Measurements from ENCODE around the gene CRABP2. TPM values are rescaled to one million over a fixed set of nuclear protein-coding genes. Genes with fewer than 3 reads are reported as not detected.

The CRABP2 gene
- total RNA-seq, 1 experiment from 2014 or later, result 1,115 TPM

DNA sequence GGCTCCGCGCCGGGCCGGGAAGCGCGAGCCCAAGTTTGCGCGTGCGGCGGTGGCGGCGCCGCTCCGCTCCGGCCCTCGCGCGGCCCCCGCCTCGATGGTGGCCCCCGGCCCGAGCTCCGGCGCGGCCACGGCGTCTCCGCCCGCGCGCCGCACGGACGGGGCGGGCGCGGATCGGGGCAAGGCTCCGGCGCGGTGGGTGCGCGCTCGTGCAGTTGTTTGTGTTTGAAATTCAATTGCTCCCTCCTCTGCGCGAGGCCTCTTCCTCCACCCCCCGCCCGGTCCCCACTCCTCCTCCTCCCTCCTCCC lies 46.0 kb upstream of the CRABP2 start, which contains the start of gene HDGF:
Gene HDGF, minus strand, starts transcription at position 225 of the 306 bp plus-strand sequence. CDS start 246 bp downstream, outside the sequence.
- DNase-seq (ENCODE audit: low read depth, low spot score), result no peak
- Histone ChIP-seq H3K4me1 (ENCODE audit: control insufficient read depth, insufficient read depth, low read length) (peaks cover 36% of the 10 kb centered on the region), H3K9me3 (ENCODE audit: control insufficient read depth, insufficient read depth, low read depth, low read length) (no peaks in the 10 kb centered on the region), H3K36me3 (ENCODE audit: control insufficient read depth, insufficient read depth, low read length) (peaks cover 8% of the 10 kb centered on the region), H3K4me3 (ENCODE audit: low read depth in 2 of 2, low read length in 2 of 2) (peak within 1 kb of the TSS; percentile 77 to 80), H3K27ac (ENCODE audit: low read length) (peak within 1 kb of the TSS; percentile 100), H3K27me3 (ENCODE audit: control insufficient read depth, insufficient read depth, low read length) (no peaks in the 10 kb centered on the region)
- intact Hi-C loops (cut with micrococcal nuclease; ENCODE audit: unreplicated experiment), result no loop called here
- ATAC-seq, result no peak
- ChIA-PET POLR2A (interaction anchor here (0.9 kb wide), 1 partner anchor 69 kb away, joined by 10 read pairs; no protein-coding TSS in a partner anchor), CTCF (interaction anchor here (1.4 kb wide), 1 partner anchor 62 kb away, joined by 6 read pairs; no protein-coding TSS in a partner anchor)
- TF ChIP-seq, protein P1, sequence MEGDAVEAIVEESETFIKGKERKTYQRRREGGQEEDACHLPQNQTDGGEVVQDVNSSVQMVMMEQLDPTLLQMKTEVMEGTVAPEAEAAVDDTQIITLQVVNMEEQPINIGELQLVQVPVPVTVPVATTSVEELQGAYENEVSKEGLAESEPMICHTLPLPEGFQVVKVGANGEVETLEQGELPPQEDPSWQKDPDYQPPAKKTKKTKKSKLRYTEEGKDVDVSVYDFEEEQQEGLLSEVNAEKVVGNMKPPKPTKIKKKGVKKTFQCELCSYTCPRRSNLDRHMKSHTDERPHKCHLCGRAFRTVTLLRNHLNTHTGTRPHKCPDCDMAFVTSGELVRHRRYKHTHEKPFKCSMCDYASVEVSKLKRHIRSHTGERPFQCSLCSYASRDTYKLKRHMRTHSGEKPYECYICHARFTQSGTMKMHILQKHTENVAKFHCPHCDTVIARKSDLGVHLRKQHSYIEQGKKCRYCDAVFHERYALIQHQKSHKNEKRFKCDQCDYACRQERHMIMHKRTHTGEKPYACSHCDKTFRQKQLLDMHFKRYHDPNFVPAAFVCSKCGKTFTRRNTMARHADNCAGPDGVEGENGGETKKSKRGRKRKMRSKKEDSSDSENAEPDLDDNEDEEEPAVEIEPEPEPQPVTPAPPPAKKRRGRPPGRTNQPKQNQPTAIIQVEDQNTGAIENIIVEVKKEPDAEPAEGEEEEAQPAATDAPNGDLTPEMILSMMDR (IDR thresholded peaks at IDR 0.05), result no peak
- TF ChIP-seq, protein P2, sequence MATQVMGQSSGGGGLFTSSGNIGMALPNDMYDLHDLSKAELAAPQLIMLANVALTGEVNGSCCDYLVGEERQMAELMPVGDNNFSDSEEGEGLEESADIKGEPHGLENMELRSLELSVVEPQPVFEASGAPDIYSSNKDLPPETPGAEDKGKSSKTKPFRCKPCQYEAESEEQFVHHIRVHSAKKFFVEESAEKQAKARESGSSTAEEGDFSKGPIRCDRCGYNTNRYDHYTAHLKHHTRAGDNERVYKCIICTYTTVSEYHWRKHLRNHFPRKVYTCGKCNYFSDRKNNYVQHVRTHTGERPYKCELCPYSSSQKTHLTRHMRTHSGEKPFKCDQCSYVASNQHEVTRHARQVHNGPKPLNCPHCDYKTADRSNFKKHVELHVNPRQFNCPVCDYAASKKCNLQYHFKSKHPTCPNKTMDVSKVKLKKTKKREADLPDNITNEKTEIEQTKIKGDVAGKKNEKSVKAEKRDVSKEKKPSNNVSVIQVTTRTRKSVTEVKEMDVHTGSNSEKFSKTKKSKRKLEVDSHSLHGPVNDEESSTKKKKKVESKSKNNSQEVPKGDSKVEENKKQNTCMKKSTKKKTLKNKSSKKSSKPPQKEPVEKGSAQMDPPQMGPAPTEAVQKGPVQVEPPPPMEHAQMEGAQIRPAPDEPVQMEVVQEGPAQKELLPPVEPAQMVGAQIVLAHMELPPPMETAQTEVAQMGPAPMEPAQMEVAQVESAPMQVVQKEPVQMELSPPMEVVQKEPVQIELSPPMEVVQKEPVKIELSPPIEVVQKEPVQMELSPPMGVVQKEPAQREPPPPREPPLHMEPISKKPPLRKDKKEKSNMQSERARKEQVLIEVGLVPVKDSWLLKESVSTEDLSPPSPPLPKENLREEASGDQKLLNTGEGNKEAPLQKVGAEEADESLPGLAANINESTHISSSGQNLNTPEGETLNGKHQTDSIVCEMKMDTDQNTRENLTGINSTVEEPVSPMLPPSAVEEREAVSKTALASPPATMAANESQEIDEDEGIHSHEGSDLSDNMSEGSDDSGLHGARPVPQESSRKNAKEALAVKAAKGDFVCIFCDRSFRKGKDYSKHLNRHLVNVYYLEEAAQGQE (IDR thresholded peaks at IDR 0.05; ENCODE audit: insufficient read depth in 1 of 2, low read depth in 2 of 2, low read length in 1 of 2), result no peak
- peak; percentile 5; the same call in 1 of the 2 replicates for TF ChIP-seq TCF7L2 (IDR thresholded peaks at IDR 0.05; ENCODE audit: low read depth, low read length)
- in situ Hi-C loops (cut with HindIII; ENCODE audit: low pct_unique_long_range_greater_than_20kb, low sequenced_read_pairs), result no loop called here
- BruUV-seq (replicated peaks), result no TSS peak

DNA sequence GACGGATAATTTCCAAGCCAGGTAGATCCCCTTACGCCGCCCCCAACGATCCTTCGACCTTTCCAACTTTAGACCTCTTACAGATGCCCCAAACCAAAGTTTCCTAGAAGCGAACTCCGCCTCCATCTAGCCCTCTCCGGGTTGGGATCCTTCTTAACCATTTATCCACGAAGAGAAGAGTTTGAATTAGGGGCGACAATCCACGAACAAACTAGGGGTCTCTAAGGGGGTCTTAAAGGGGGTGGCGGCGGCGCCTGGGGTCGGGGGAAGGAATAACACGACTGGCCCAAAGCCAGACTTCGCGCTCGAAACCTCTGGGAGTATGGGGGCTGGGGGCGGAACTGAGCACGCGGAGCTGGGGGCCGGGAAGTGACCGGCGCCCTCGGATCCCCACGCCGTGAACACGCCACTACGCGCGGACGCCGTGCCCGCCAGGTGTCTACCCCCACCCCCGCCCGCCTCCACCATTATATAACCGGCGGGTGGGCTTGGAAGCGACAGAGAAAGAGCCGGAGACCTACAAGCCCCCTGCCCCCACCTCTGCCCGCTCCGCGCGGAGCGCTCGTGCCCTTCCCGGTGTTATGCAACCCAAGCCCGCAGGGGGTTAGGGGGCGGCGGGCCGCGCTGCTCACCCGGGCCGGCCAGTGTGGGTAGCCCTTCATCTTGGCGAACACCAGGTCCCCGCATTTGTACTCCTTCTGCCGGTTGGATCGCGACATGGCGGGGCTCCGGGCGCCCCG lies 45.5 kb upstream of the CRABP2 start:
- intact Hi-C loops (cut with micrococcal nuclease; ENCODE audit: unreplicated experiment), result no loop called here
- peaks cover 41% of the 10 kb centered on the region for H3K4me1 ChIP-seq (ENCODE audit: control insufficient read depth, insufficient read depth, low read length)
- H3K27ac ChIP-seq (ENCODE audit: low read length), result peak overlapping the region; percentile 100
- TF ChIP-seq, protein P2 (IDR thresholded peaks at IDR 0.05; ENCODE audit: insufficient read depth in 1 of 2, low read depth in 2 of 2, low read length in 1 of 2), result no peak
- TF ChIP-seq POLR2AphosphoS5 (IDR thresholded peaks at IDR 0.05; ENCODE audit: low read depth, low read length), result peak; percentile 42; the same call in 1 of the 2 replicates
- TF ChIP-seq SIN3A (IDR thresholded peaks at IDR 0.05; ENCODE audit: borderline replicate concordance, insufficient read depth, low read depth, low read length), result 0 out of 2 replicates have a peak, but pooled peaks have one; percentile 80
- ChIA-PET CTCF (interaction anchor here (1.4 kb wide), 1 partner anchor 62 kb away, joined by 6 read pairs; no protein-coding TSS in a partner anchor), POLR2A (interaction anchor here (0.9 kb wide), 1 partner anchor 69 kb away, joined by 10 read pairs; no protein-coding TSS in a partner anchor)
- no peaks in the 10 kb centered on the region for H3K9me3 ChIP-seq (ENCODE audit: control insufficient read depth, insufficient read depth, low read depth, low read length)
- peak; percentile 17 for ATAC-seq
- no TSS peak for BruUV-seq (replicated peaks)
- H3K27me3 ChIP-seq (ENCODE audit: control insufficient read depth, insufficient read depth, low read length), result no peaks in the 10 kb centered on the region
- peak overlapping the region; percentile 77 to 80 for H3K4me3 ChIP-seq (ENCODE audit: low read depth in 2 of 2, low read length in 2 of 2)
- no peak for DNase-seq (ENCODE audit: low read depth, low spot score)
- in situ Hi-C loops (cut with HindIII; ENCODE audit: low pct_unique_long_range_greater_than_20kb, low sequenced_read_pairs), result no loop called here
- peaks cover 8% of the 10 kb centered on the region for H3K36me3 ChIP-seq (ENCODE audit: control insufficient read depth, insufficient read depth, low read length)

All from Panc1 (cell line).